ENCODE data around the gene EXOC7.

DNA sequence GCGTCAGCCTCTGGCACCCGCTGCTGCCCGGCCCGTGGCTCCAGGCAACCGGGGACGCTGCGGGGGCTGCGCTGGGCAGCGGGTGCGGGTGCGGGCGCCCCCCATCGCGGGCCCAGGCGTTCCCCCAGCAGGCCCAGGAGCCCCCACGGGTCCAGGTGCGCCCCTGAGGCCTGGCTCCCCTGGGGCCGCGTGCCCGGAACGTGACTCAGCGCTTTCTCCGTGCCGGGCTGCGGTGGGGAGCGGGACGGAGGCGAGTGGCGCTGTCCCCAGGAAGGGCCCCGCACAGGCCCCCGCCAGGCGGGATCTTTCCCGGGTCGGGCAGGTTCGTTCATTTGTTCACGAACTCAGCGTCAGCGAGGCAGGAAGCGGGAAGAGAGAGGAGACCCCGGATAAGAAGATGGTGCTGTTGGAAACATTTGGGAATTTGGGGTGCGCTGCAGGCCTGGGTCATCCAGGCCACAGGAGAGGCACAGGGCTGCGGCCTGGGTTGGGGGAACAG is 18.4 kb upstream of the EXOC7 start:
- TF ChIP-seq CREB1 (IDR thresholded peaks at IDR 0.05; ENCODE audit: low read depth), result no peak
- no peak for TF ChIP-seq EP300 (IDR thresholded peaks at IDR 0.05; ENCODE audit: borderline replicate concordance)
- TF ChIP-seq, protein P1, sequence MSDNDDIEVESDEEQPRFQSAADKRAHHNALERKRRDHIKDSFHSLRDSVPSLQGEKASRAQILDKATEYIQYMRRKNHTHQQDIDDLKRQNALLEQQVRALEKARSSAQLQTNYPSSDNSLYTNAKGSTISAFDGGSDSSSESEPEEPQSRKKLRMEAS (IDR thresholded peaks at IDR 0.05), result no peak
- no peak for TF ChIP-seq EGR1 (IDR thresholded peaks at IDR 0.05)
- TF ChIP-seq, protein P2, sequence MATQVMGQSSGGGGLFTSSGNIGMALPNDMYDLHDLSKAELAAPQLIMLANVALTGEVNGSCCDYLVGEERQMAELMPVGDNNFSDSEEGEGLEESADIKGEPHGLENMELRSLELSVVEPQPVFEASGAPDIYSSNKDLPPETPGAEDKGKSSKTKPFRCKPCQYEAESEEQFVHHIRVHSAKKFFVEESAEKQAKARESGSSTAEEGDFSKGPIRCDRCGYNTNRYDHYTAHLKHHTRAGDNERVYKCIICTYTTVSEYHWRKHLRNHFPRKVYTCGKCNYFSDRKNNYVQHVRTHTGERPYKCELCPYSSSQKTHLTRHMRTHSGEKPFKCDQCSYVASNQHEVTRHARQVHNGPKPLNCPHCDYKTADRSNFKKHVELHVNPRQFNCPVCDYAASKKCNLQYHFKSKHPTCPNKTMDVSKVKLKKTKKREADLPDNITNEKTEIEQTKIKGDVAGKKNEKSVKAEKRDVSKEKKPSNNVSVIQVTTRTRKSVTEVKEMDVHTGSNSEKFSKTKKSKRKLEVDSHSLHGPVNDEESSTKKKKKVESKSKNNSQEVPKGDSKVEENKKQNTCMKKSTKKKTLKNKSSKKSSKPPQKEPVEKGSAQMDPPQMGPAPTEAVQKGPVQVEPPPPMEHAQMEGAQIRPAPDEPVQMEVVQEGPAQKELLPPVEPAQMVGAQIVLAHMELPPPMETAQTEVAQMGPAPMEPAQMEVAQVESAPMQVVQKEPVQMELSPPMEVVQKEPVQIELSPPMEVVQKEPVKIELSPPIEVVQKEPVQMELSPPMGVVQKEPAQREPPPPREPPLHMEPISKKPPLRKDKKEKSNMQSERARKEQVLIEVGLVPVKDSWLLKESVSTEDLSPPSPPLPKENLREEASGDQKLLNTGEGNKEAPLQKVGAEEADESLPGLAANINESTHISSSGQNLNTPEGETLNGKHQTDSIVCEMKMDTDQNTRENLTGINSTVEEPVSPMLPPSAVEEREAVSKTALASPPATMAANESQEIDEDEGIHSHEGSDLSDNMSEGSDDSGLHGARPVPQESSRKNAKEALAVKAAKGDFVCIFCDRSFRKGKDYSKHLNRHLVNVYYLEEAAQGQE (IDR thresholded peaks at IDR 0.05; ENCODE audit: low read depth), result no peak
- no peak for TF ChIP-seq NFIC (IDR thresholded peaks at IDR 0.05)

Data from Ishikawa (cell line).